Testis (tissue), 2 donors: ENCODE measurements around the gene SIL1.

Experiments used
- CTCF ChIP-seq, 3 experiments: fragments of 450-650 bp in 2 of 3; fragments of 200-600 bp in 1 of 3; sonication (generic) in 1 of 3; IDR thresholded peaks; one replicate each; pipeline ENCODE4 v1.5.1; 2016 to 2019; ENCODE audit warnings: antibody characterized with exemption in 3 of 3, mild to moderate bottlenecking in 2 of 3, moderate library complexity in 1 of 3
- POLR2A ChIP-seq: fragments of 450-650 bp; IDR thresholded peaks from one replicate; pipeline ENCODE4 v1.6.1; 2017; ENCODE audit warnings: antibody characterized with exemption, mild to moderate bottlenecking, moderate library complexity

- TF ChIP-seq CTCF (IDR thresholded peaks at IDR 0.05) (no peak), POLR2A (no peak)
Measured at GRCh38 chr5:138961221-138961620, 236.9 kb downstream of the SIL1 start.
